Measurements from ENCODE around the gene PRDM10.

PRDM10 gene

GRCh38 chr11:129917231-129917630 lies 85.4 kb downstream of the PRDM10 start:
- no peak for TF ChIP-seq CTCF (IDR thresholded peaks at IDR 0.05)
- peaks cover 7% of the 10 kb centered on the region for H3K4me1 Mint-ChIP-seq
- peaks cover 29% of the 10 kb centered on the region for H3K36me3 Mint-ChIP-seq (ENCODE audit: low read depth)
- H3K27ac Mint-ChIP-seq = no peak overlapping the region
- no peaks in the 10 kb centered on the region for H3K27me3 Mint-ChIP-seq (ENCODE audit: low read depth, poor library complexity)
- no peaks in the 10 kb centered on the region for H3K9me3 Mint-ChIP-seq
- H3K4me3 Mint-ChIP-seq = no peak overlapping the region
- DNase-seq = no peak

GRCh38 chr11:129911298-129911697 lies 91.3 kb downstream of the PRDM10 start:
- Mint-ChIP-seq H3K9me3 (no peaks in the 10 kb centered on the region), H3K4me1 (peaks cover 7% of the 10 kb centered on the region), H3K27me3 (ENCODE audit: low read depth, poor library complexity) (no peaks in the 10 kb centered on the region), H3K27ac (peak overlapping the region; percentile 0), H3K36me3 (ENCODE audit: low read depth) (peaks cover 43% of the 10 kb centered on the region), H3K4me3 (no peak overlapping the region)
- DNase-seq = no peak
- no peak for TF ChIP-seq CTCF (IDR thresholded peaks at IDR 0.05)

DNA sequence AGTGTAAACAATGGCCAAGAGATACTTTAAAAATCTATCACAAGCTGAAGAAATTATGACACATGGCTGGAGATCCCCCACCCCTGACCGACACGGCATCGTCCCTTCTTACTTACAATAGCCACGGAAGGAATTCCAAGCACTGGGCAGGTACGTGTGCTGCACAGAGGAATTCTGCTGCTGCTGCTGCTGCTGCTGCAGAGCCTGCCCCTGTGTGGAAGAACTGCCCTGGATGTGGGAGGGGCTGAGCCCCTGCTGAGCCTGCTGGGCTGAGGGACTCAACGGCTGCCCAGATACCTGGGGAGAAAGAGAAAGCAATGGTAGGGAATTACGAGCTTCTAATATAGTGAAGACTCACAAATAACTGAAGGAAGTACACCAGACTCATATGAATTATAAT lies 92.3 kb downstream of the PRDM10 start:
- H3K27me3 Mint-ChIP-seq (ENCODE audit: low read depth, poor library complexity) = no peaks in the 10 kb centered on the region
- peak overlapping the region; percentile 78 for H3K27ac Mint-ChIP-seq
- H3K36me3 Mint-ChIP-seq (ENCODE audit: low read depth) = peaks cover 50% of the 10 kb centered on the region
- DNase-seq = no peak
- H3K4me1 Mint-ChIP-seq = peaks cover 6% of the 10 kb centered on the region
- no peak for TF ChIP-seq CTCF (IDR thresholded peaks at IDR 0.05)
- H3K9me3 Mint-ChIP-seq = no peaks in the 10 kb centered on the region
- H3K4me3 Mint-ChIP-seq = no peak overlapping the region

DNA sequence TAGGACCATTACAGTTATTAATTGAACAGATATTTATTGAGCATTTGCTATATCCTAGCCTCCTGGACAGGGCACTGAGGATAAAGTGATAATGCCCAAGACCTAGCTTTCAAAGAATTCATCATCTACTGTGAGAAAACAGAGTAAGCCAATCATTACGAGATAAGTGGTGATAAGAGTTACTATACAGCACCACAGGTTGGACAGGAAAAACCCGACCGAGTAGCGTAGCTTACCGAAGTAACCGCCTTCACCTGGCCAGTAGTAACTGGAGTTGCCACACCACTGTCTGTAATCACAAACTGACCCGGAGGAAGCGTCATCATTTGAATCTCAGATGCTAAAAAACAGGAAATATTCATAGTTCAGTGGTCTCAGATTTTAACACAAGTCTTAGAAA lies 97.2 kb downstream of the PRDM10 start:
- TF ChIP-seq CTCF (IDR thresholded peaks at IDR 0.05) = no peak
- Mint-ChIP-seq H3K4me3 (no peak overlapping the region), H3K9me3 (no peaks in the 10 kb centered on the region), H3K27ac (no peak overlapping the region), H3K27me3 (ENCODE audit: low read depth, poor library complexity) (no peaks in the 10 kb centered on the region), H3K4me1 (no peaks in the 10 kb centered on the region), H3K36me3 (ENCODE audit: low read depth) (peaks cover 54% of the 10 kb centered on the region)
- DNase-seq = no peak

DNA sequence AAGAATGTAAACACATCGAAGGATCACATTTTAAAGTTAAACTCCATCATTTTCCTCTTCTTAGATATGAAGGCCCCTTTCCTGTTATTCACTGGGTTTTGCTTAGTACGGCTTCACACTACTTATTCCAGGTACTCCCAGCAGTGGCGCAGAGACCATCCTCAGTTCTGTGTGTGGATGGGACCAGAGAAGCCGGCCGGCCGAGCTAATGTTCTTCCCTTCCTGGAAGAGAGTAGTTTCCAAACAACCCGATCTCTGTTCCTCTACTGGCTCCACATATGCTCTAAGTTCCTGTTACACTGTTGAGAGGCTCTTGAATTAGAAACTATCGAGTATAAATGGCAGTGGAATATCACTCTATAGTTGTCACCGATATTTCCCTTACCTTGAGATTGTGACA lies 106.6 kb downstream of the PRDM10 start:
- Mint-ChIP-seq H3K27ac (peak overlapping the region; percentile 36), H3K4me1 (peaks cover 37% of the 10 kb centered on the region), H3K9me3 (peaks cover 8% of the 10 kb centered on the region), H3K4me3 (peak overlapping the region; percentile 93), H3K27me3 (ENCODE audit: low read depth, poor library complexity) (peaks cover 4% of the 10 kb centered on the region), H3K36me3 (ENCODE audit: low read depth) (peaks cover 61% of the 10 kb centered on the region)
- TF ChIP-seq CTCF (IDR thresholded peaks at IDR 0.05) = no peak
- DNase-seq = no peak

DNA sequence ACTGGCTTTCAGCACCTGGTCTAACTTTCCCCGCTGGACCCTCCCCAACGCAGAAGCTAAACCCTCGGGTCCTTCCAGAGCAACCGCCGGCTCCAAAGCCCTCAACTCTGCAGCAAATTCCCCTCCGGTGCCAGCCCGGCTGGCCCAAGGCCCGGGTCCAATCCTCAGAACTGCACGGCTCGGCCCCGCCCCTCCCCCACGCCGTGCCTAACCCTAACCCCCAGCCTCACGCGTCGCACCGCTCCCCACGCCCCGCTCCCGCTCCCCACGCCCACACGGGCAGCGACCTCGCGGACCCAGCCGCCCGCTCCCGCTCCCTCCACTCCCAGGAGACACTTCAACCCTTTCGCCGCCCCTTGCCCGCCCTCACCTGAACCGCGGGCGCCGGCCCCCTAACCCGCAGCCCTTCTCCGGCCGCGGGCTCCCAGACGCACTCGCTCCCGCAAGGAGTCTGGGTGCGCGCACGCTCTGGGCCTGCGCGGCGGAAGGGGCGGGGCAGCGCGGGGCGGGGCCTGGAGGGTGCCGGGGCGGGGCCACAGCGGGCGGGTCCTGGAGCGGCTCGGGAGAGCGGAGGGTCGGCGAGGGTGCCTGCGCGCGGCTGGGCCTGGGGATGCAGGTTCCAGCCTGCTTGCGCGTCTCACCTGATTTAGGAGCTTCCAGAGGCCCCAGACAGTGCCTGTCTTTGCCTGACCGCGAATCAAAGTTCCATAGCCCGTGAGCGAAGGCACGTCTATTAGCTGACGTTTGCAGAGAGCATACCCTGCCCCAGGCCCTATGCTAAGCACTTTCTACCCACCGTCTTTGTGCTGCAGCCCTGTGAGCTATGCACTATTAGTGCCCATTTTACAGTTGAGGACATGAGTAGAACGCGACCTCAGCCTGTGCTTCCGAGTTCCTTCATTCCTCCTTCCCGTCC lies 107.3 kb downstream of the PRDM10 start, which contains the start of gene NFRKB:
NFRKB (minus strand) TSS at position 453 of the 916 bp plus-strand sequence. CDS start 2,729 bp downstream, outside the sequence.
- Mint-ChIP-seq H3K36me3 (ENCODE audit: low read depth) (peaks cover 64% of the 10 kb centered on the region), H3K27ac (peak within 1 kb of the TSS; percentile 36), H3K4me3 (peak within 1 kb of the TSS; percentile 93)

More for the DNA sequence above, 107.3 kb downstream of the PRDM10 start, which contains the start of gene NFRKB:
- DNase-seq = peak; percentile 94
- Mint-ChIP-seq H3K27me3 (ENCODE audit: low read depth, poor library complexity) (peaks cover 4% of the 10 kb centered on the region), H3K9me3 (peaks cover 8% of the 10 kb centered on the region), H3K4me1 (peaks cover 37% of the 10 kb centered on the region)
- no peak for TF ChIP-seq CTCF (IDR thresholded peaks at IDR 0.05)
